Muscle layer of colon (tissue), 2 donors: ENCODE measurements around the gene SLC25A12.
"Not testable (repeated sequence)": the region's sequence is repeated elsewhere in the genome, so short reads cannot be mapped to it uniquely, and the experiment has no call there.

ENCODE experiments used
- H3K27ac ChIP-seq: one replicate; pipeline ENCODE4 v1.7.0; 2013; ENCODE audit warnings: low read depth, mild to moderate bottlenecking, low read length, moderate library complexity
- H3K27me3 ChIP-seq, 2 donors: one replicate each; pipeline ENCODE4 v1.7.0; 2013; ENCODE audit warnings: low read length in 2 of 2, mild to moderate bottlenecking in 2 of 2; ENCODE audit not compliant: insufficient read depth in 2 of 2, control insufficient read depth in 1 of 2
- H3K36me3 ChIP-seq: one replicate; pipeline ENCODE4 v1.7.0; 2013; ENCODE audit warnings: mild to moderate bottlenecking, low read length; ENCODE audit not compliant: insufficient read depth
- H3K4me1 ChIP-seq: one replicate; pipeline ENCODE4 v1.7.0; 2013; ENCODE audit warnings: mild to moderate bottlenecking, low read length; ENCODE audit not compliant: insufficient read depth
- H3K4me3 ChIP-seq, 2 donors: one replicate each; pipeline ENCODE4 v1.7.0; 2013; ENCODE audit warnings: low read length in 2 of 2, low read depth in 1 of 2, mild to moderate bottlenecking in 1 of 2, moderate library complexity in 1 of 2
- H3K9ac ChIP-seq: one replicate; pipeline ENCODE4 v1.7.0; 2013; ENCODE audit warnings: low read length
- H3K9me3 ChIP-seq: one replicate; pipeline ENCODE4 v1.7.0; 2013; ENCODE audit warnings: mild to moderate bottlenecking, low read length
- donor health status: abdominal sarcoma.
- donor health status: Adenocarcinoma of cecum.

The SLC25A12 gene

DNA sequence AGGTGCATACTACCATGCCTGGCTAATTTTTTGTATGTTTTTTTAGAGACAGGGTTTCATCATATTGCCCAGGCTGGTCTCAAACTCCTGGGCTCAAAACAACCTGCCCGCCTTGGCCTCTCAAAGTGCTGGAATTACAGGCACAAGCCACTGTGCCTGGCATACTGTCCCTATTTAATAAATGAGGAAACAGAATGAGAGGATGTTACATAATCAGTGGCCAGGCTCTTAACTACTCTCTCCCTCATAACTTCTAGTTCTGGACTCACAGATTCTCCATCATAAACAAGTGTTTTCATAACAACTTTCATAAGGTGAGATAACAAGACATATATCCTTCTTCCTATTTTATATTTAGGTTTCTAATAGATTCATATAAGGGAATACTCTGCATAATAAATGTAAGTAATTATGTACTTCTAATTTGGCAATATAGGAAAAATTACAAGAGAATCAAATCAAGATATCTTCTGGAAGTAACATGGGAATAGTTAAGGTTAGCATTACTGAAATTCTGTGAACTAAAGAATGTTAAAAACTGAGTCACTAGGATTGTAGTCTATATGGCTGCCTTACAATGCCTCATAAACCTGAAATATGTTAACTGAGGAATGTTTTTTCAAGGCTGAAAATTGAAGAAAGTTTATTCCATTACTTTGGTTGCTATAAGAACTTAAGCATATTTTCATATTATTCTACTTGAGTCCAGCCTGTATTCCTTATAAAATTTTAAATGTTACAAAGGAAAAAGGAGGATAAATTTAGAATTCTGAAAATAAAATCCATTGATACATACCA, 71.3 kb downstream of the SLC25A12 start:
- Histone ChIP-seq H3K27ac (no peak overlapping the region), H3K9me3 (no peaks in the 10 kb centered on the region), H3K4me1 (no peaks in the 10 kb centered on the region), H3K9ac (no peak overlapping the region), H3K27me3 (no peaks in the 10 kb centered on the region), H3K36me3 (peaks cover 4% of the 10 kb centered on the region), H3K4me3 (no peak overlapping the region)

DNA sequence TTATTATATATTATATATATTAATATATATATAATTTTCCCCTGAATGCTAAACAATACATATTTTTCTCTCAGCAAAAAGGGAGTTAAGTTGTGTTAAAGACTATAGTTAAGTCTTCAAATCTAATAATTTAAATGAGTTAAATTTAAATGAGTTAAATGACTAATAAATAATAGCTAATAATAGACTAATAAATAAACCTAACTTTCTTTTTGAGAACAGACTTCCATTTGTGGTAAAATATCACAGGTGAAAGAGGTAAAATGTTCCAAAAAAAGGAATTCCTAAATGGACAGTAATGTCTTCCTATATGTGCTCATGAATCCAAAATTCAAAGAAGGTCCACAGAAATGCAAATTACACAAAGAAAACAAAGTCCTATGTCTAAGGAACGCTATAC, 74.6 kb downstream of the SLC25A12 start:
- no peak overlapping the region for H3K9ac ChIP-seq

DNA sequence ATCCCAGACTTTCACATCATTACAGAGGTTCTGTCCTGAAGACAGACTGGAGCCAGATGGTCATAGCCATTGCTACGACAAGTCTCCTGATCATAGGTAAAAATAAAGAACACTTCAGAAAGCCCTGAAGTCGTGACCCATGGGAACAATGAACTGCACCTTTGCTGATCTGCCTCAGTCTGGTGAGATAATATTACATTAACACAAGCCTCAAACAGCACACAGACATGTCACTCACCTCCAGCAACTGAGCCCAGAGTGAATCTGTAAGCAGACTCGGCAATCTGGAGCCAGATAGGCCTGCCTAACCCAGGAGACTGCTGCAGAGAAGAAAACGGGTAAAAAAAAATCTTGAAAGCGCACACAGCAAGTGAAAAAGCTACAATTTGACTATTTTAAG, 79.2 kb downstream of the SLC25A12 start:
- peaks cover 4% of the 10 kb centered on the region for H3K36me3 ChIP-seq
- no peaks in the 10 kb centered on the region for H3K9me3 ChIP-seq
- no peak overlapping the region for H3K4me3 ChIP-seq
- H3K27ac ChIP-seq: no peak overlapping the region
- H3K4me1 ChIP-seq: no peaks in the 10 kb centered on the region
- no peaks in the 10 kb centered on the region for H3K27me3 ChIP-seq
- H3K9ac ChIP-seq: no peak overlapping the region

More for the DNA sequence above, 74.6 kb downstream of the SLC25A12 start:
- peaks cover 4% of the 10 kb centered on the region for H3K36me3 ChIP-seq
- no peak overlapping the region for H3K27ac ChIP-seq
- no peaks in the 10 kb centered on the region for H3K4me1 ChIP-seq
- H3K4me3 ChIP-seq: no peak overlapping the region
- H3K27me3 ChIP-seq: no peaks in the 10 kb centered on the region
- H3K9me3 ChIP-seq: no peaks in the 10 kb centered on the region

DNA sequence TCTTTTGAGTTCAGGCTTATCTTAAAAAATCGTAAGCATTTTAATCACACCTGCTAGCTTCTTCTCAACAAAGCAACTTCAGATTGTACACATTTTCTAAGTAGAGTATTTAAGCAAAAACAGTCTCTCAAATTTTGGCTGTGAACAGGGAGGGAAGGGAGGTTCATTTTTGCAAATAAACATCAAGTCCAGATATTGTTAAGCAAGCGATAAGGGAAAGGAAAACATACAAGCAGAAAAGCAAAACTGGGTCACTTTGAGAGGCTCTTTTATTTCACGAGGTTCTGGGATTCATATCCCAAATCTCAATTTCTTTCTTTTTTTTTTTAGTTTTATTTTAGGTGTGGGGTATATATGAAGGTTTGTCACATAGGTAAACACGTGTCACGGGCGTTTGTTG, 79.9 kb downstream of the SLC25A12 start:
- Histone ChIP-seq H3K36me3 (peaks cover 4% of the 10 kb centered on the region), H3K9me3 (no peaks in the 10 kb centered on the region), H3K4me1 (no peaks in the 10 kb centered on the region), H3K27ac (no peak overlapping the region), H3K9ac (no peak overlapping the region), H3K27me3 (no peaks in the 10 kb centered on the region), H3K4me3 (no peak overlapping the region)

DNA sequence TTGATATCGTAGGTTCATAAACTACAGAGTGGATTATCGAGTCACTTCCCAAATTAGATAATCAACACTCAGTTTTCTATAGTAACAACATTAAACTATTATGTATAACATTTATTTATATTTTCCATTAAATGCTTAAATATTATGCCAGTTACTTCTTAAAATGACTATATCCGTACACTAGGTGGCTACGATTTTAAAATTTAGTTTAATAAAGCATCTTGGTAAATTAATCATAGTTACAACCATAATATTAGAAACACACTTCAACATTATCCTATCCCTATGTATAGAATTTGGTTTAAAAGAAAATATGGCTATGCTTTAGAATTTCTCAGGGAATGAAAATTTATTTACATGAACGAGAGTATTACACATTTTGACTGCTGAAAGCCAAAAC, 80.3 kb downstream of the SLC25A12 start:
- Histone ChIP-seq H3K9me3 (no peaks in the 10 kb centered on the region), H3K27ac (no peak overlapping the region), H3K36me3 (peaks cover 4% of the 10 kb centered on the region)

DNA sequence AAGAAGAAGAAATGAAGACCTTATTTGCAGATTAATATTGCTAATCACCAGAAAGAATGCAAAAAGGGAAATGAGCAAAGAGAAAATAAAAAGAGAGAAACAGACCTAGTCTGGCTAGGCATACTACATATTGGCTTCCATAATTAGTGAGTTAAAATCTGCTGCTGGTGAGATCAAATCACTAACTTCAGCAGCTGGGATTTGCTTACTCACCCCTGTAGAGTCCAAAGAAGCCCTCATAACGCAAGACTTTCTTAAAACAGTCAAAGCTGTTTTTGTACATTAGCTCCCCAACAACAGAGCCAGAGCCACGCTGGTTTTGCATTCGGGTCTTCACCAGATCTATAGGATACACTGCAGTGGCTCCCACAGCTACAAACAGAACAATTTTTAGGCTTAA, 80.9 kb downstream of the SLC25A12 start:
- no peak overlapping the region for H3K27ac ChIP-seq

More for the DNA sequence above, 80.3 kb downstream of the SLC25A12 start:
- Histone ChIP-seq H3K4me1 (no peaks in the 10 kb centered on the region), H3K27me3 (no peaks in the 10 kb centered on the region), H3K9ac (no peak overlapping the region), H3K4me3 (no peak overlapping the region)

DNA sequence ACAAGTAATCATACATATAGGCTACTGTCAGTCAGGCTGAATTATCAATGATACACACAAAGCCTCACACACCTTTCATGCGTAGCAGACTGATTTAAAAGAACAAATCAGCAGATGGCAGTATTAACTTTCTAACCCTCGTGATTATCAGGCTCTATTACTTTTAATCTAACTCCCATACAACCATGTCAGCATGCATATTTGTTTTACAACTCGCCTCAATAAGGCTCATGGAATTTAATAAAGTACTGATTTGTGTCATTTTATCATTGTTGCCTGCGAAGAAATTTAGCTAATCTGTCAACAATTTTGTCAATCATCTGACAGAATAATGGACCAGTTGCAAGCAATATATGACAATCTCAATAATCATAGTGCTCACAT, 82.8 kb downstream of the SLC25A12 start:
- H3K27me3 ChIP-seq: no peaks in the 10 kb centered on the region
- no peak overlapping the region for H3K4me3 ChIP-seq
- no peak overlapping the region for H3K27ac ChIP-seq
- H3K36me3 ChIP-seq: peaks cover 4% of the 10 kb centered on the region
- H3K4me1 ChIP-seq: no peaks in the 10 kb centered on the region
- H3K9me3 ChIP-seq: no peaks in the 10 kb centered on the region
- no peak overlapping the region for H3K9ac ChIP-seq

More for the DNA sequence above, 80.9 kb downstream of the SLC25A12 start:
- H3K36me3 ChIP-seq: peaks cover 4% of the 10 kb centered on the region
- no peak overlapping the region for H3K4me3 ChIP-seq
- H3K27me3 ChIP-seq: no peaks in the 10 kb centered on the region
- no peak overlapping the region for H3K9ac ChIP-seq
- no peaks in the 10 kb centered on the region for H3K4me1 ChIP-seq
- no peaks in the 10 kb centered on the region for H3K9me3 ChIP-seq

DNA sequence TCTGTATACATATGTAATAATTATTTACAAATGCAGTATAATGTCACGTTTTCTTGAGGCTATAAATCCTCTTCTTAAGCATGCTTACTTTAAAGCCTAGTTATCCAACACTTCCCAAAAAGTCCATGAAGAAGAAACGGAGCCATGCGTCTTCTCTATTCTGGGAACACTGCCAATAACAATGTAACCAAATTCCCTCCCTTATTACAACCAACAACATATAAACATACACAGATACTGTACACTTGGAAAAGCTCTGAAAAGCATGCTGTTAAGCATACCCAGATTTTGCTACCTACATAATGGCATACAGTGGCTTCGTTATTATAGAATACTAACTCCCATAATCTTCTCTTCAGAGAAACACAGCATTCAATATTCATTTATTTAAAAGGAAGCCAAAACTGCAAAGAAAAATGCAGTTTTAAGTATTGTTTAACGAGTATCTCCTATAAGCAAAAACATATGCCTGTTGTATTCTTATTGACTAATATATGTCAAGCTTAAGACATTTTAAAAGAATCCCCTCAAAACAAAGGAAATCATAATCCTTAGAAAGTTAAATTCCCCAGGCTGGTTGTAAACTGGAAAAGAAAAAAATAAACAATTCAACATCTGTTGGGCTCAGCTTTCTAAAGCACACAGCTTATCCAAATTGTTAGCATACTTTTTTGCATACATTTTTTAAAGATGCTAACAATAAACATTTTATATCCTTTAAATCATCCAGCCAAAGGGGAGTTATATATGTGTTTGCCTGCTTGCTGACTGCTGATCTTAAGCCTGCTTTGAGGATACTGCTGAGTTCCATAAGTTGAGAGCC, 83.4 kb downstream of the SLC25A12 start:
- H3K27ac ChIP-seq: no peak overlapping the region
- no peaks in the 10 kb centered on the region for H3K27me3 ChIP-seq
- H3K36me3 ChIP-seq: peaks cover 4% of the 10 kb centered on the region
- no peak overlapping the region for H3K9ac ChIP-seq
- no peaks in the 10 kb centered on the region for H3K4me1 ChIP-seq
- H3K4me3 ChIP-seq: no peak overlapping the region
- H3K9me3 ChIP-seq: no peaks in the 10 kb centered on the region

DNA sequence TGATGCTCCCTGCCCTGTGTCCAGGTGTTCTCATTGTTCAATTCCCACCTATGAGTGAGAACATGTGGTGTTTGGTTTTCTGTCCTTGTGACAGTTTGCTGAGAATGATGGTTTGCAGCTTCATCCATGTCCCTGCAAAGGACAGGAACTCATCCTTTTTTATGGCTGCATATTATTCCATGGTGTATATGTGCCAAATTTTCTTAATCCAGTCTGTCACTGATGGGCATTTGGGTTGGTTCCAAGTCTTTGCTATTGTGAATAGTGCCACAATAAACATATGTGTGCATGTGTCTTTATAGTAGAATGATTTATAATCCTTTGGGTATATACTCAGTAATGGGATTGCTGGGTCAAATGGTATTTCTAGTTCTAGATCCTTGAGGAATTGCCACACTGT, 85.2 kb downstream of the SLC25A12 start:
- H3K9ac ChIP-seq, H3K27ac ChIP-seq, H3K27me3 ChIP-seq, H3K36me3 ChIP-seq, H3K4me1 ChIP-seq, H3K4me3 ChIP-seq, H3K9me3 ChIP-seq: not testable (repeated sequence)

DNA sequence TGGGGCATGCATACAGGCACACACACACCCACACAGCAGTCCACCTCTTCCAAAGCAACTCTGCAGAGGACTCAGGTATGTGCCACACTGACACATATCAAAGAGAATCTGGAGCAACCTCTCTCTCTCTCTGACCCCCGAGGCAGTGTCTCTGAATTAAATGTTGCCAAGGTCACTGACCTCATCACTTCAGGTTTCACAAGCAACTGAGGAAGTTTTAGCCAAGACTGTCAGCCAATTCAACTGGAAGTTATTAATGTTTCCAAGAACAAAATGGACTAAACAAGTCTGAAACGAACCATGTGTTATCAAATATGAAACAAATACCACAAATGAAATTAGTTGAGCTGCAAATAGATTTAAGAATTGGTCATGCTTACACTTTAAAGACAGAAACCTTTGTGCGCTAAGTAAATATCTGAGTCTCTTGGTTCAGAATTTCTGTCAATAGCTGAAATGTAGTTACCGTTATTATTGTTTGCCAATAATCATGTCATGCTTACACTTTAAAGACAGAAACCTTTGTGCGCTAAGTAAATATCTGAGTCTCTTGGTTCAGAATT, 86.1 kb downstream of the SLC25A12 start:
- H3K9ac ChIP-seq: no peak overlapping the region
- H3K36me3 ChIP-seq: no peaks in the 10 kb centered on the region
- no peaks in the 10 kb centered on the region for H3K27me3 ChIP-seq
- H3K4me3 ChIP-seq: no peak overlapping the region
- H3K27ac ChIP-seq: no peak overlapping the region
- H3K4me1 ChIP-seq: no peaks in the 10 kb centered on the region
- no peaks in the 10 kb centered on the region for H3K9me3 ChIP-seq

DNA sequence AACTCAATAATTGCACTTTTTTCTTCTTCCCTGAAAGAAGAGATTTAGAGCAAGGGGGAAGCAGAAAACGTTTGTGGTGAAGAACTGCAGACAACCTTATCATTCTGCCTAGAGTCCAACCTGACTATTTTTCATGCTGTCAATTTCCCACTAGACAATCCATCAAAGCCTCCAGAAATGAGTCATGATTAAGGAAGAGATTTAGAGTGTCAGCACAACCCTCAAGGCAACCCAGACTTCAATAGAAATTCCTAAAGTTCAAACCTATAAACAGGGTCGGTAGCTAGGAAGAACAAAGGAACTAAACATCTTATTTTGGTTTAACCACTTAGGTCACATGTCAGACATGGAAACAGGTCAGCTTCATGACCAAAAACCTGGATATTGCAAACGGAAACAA, 86.9 kb downstream of the SLC25A12 start:
- Histone ChIP-seq H3K4me3 (no peak overlapping the region), H3K9ac (no peak overlapping the region), H3K27me3 (no peaks in the 10 kb centered on the region), H3K4me1 (no peaks in the 10 kb centered on the region), H3K36me3 (no peaks in the 10 kb centered on the region), H3K27ac (no peak overlapping the region), H3K9me3 (no peaks in the 10 kb centered on the region)
